ENCODE data around the gene TMEM170B. TPM values are rescaled to one million over a fixed set of nuclear protein-coding genes. Genes with fewer than 3 reads are reported as not detected.

Gene TMEM170B
- total RNA-seq, 1 experiment from 2014 or later, result 1.0 TPM

- Histone ChIP-seq H2AFZ (ENCODE audit: low read depth, low read length, poor library complexity, severe bottlenecking) (no peak overlapping the region), H3K4me3 (replicated peaks in 1 of 2; ENCODE audit: low read depth in 1 of 2, low read length in 2 of 2) (no peak overlapping the region), H3K4me1 (ENCODE audit: control insufficient read depth in 1 of 2, insufficient read depth in 2 of 2, low read length in 2 of 2) (peaks cover 7 to 13% of the 10 kb centered on the region in 2 experiments), H3K27me3 (ENCODE audit: insufficient read depth, low read length) (no peaks in the 10 kb centered on the region), H4K20me1 (ENCODE audit: insufficient read depth) (no peaks in the 10 kb centered on the region), H3K27ac (ENCODE audit: low read depth, low read length) (no peak overlapping the region), H3K9ac (ENCODE audit: low read length) (peak overlapping the region; percentile 7; the same call in 1 of the 2 replicates), H3K79me2 (ENCODE audit: insufficient read depth, low read length) (no peaks in the 10 kb centered on the region), H3K36me3 (ENCODE audit: control insufficient read depth in 1 of 2, insufficient read depth in 2 of 2, low read length in 2 of 2) (no peaks in the 10 kb centered on the region), H3K4me2 (ENCODE audit: low read length) (peak overlapping the region; percentile 44), H3K9me2 (ENCODE audit: insufficient read depth) (no peaks in the 10 kb centered on the region), H3K9me3 (ENCODE audit: control insufficient read depth in 1 of 2, insufficient read depth in 1 of 2, low read depth in 1 of 2, low read length in 2 of 2) (no peaks in the 10 kb centered on the region)
- intact Hi-C loops (cut with micrococcal nuclease), result no loop called here
- no peak for DNase-seq (ENCODE audit: low read depth, low spot score)
- no TSS peak for BruUV-seq (replicated peaks)
- peak; percentile 42; the same call in 1 of the 2 replicates for ATAC-seq
- CTCF ChIA-PET, result no interaction called here
- TF ChIP-seq POLR2AphosphoS5 (IDR thresholded peaks at IDR 0.05; ENCODE audit: low read depth, low read length) (no peak), YY1 (IDR thresholded peaks at IDR 0.05; ENCODE audit: extremely low read depth, insufficient replicate concordance, low read depth, low read length) (no peak), POLR2A (IDR thresholded peaks at IDR 0.05; ENCODE audit: borderline replicate concordance, extremely low read depth, insufficient read depth, insufficient read length) (no peak), SP1 (IDR thresholded peaks at IDR 0.05; ENCODE audit: low read depth) (no peak), ELF1 (IDR thresholded peaks at IDR 0.05; ENCODE audit: borderline replicate concordance, low read depth) (no peak), EGR1 (IDR thresholded peaks at IDR 0.05; ENCODE audit: low read depth) (no peak), TCF7L2 (IDR thresholded peaks at IDR 0.05; ENCODE audit: borderline replicate concordance, extremely low read depth, insufficient read depth, insufficient read length) (no peak), ZFX (IDR thresholded peaks at IDR 0.05) (no peak), FOSL1 (IDR thresholded peaks at IDR 0.05; ENCODE audit: low read depth) (no peak), ZBTB33 (IDR thresholded peaks at IDR 0.05; ENCODE audit: extremely low read depth, insufficient replicate concordance, low read length) (no peak), CEBPB (IDR thresholded peaks at IDR 0.05; ENCODE audit: low read depth) (no peak), MAX (IDR thresholded peaks at IDR 0.05) (no peak), ATF3 (IDR thresholded peaks at IDR 0.05) (no peak), ZNF274 (IDR thresholded peaks at IDR 0.05; ENCODE audit: low read depth, low read length) (no peak), REST (IDR thresholded peaks at IDR 0.05; ENCODE audit: low read depth) (no peak), EZH2phosphoT487 (IDR thresholded peaks at IDR 0.05; ENCODE audit: borderline replicate concordance) (no peak), CTCF (IDR thresholded peaks at IDR 0.05 in 2 of 3, conservative IDR thresholded peaks at IDR 0.05 in 1 of 3; ENCODE audit: borderline replicate concordance in 1 of 3, insufficient read depth in 1 of 3, low read depth in 2 of 3, low read length in 2 of 3) (no peak)
- RAD21 ChIA-PET (ENCODE audit: low non-redundant PET in 1 of 2, low total read pairs in 2 of 2, uncharacterized antibody in 2 of 2, unreplicated experiment in 2 of 2), result no interaction called here
- POLR2A ChIA-PET, result no interaction called here
Measured at GRCh38 chr6:11632795-11633511, 95.4 kb downstream of the TMEM170B start.

Data from HCT116 (cell line).